ENCODE data around the gene PLCL2.

DNA sequence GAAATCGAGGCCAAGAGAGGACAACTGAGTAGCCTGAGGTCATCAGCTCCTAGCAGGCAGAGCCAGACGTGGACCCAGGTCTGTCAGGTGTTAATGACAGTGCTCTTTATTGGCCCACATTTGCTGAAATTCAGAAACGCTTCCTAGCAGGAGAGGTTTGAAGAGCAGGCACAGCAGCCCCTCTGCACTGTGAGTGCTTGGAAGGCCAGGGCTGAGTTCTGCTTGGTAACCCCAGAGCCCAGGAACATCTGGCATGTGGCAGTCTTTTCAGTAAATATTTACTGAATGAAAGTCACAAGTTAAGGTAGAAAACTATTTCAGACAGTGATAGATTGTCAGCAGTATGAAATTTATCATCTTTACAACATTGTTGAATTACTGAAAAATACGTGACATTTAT, 102.4 kb downstream of the PLCL2 start:
- TF ChIP-seq, protein P1, sequence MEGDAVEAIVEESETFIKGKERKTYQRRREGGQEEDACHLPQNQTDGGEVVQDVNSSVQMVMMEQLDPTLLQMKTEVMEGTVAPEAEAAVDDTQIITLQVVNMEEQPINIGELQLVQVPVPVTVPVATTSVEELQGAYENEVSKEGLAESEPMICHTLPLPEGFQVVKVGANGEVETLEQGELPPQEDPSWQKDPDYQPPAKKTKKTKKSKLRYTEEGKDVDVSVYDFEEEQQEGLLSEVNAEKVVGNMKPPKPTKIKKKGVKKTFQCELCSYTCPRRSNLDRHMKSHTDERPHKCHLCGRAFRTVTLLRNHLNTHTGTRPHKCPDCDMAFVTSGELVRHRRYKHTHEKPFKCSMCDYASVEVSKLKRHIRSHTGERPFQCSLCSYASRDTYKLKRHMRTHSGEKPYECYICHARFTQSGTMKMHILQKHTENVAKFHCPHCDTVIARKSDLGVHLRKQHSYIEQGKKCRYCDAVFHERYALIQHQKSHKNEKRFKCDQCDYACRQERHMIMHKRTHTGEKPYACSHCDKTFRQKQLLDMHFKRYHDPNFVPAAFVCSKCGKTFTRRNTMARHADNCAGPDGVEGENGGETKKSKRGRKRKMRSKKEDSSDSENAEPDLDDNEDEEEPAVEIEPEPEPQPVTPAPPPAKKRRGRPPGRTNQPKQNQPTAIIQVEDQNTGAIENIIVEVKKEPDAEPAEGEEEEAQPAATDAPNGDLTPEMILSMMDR (IDR thresholded peaks at IDR 0.05; ENCODE audit: insufficient read depth, low read length, poor library complexity, severe bottlenecking): no peak
- no peak for TF ChIP-seq EZH2phosphoT487 (conservative IDR thresholded peaks at IDR 0.05; ENCODE audit: low read length)

Data from SU-DHL-6 (cell line).